Fibroblast of lung (primary cell): Measurements from ENCODE around the gene DNAJC3. TPM values are rescaled to one million over a fixed set of nuclear protein-coding genes. Genes with fewer than 3 reads are reported as not detected.
"Not testable (repeated sequence)": the region's sequence is repeated elsewhere in the genome, so short reads cannot be mapped to it uniquely, and the experiment has no call there.

ENCODE experiments used
- DNase-seq, 2 donors: peaks; one replicate each; pipeline versions ENCODE4 v3.0.0 to v3.0.0-alpha.2; 2010; ENCODE audit warnings: low read depth in 2 of 2
- H2AFZ ChIP-seq: 2 replicates; pipeline ENCODE4 v1.5.1; 2012; ENCODE audit warnings: low read length, control low read depth, inconsistent platforms
- H3K27ac ChIP-seq: 2 replicates; pipeline ENCODE4 v1.5.1; 2011; ENCODE audit warnings: low read length, control low read depth; ENCODE audit not compliant: insufficient read depth
- H3K27me3 ChIP-seq: 2 replicates; pipeline ENCODE4 v1.5.1; 2011; ENCODE audit warnings: mild to moderate bottlenecking, low read length; ENCODE audit not compliant: control insufficient read depth, insufficient read depth
- H3K36me3 ChIP-seq: 2 replicates; pipeline ENCODE4 v1.5.1; 2011; ENCODE audit warnings: low read length; ENCODE audit not compliant: control insufficient read depth, insufficient read depth
- H3K4me1 ChIP-seq: 2 replicates; pipeline ENCODE4 v1.5.1; 2011; ENCODE audit warnings: low read length; ENCODE audit not compliant: control insufficient read depth, insufficient read depth; ENCODE audit errors: extremely low read depth
- H3K4me2 ChIP-seq: 2 replicates; pipeline ENCODE4 v1.5.1; 2011; ENCODE audit warnings: low read length, control low read depth; ENCODE audit not compliant: insufficient read depth; ENCODE audit errors: extremely low read depth
- H3K4me3 ChIP-seq, 4 experiments: fragments of 200-600 bp in 1 of 4; sonication (generic) in 1 of 4; replicated peaks in 1 of 4; 2 replicates each; pipeline ENCODE4 v1.5.1; 2011 to 2016; ENCODE audit warnings: low read length in 4 of 4, low read depth in 3 of 4, mild to moderate bottlenecking in 3 of 4, control low read depth in 2 of 4, inconsistent platforms in 1 of 4, mixed read lengths in 1 of 4; ENCODE audit not compliant: insufficient read depth in 1 of 4; ENCODE audit errors: control extremely low read depth in 1 of 4
- H3K79me2 ChIP-seq: 2 replicates; pipeline ENCODE4 v1.5.1; 2012; ENCODE audit warnings: mild to moderate bottlenecking, low read length, inconsistent platforms; ENCODE audit not compliant: control insufficient read depth, insufficient read depth
- H3K9ac ChIP-seq: 2 replicates; pipeline ENCODE4 v1.5.1; 2011; ENCODE audit warnings: mild to moderate bottlenecking, low read length, control low read depth; ENCODE audit not compliant: insufficient read depth
- H3K9me3 ChIP-seq: 2 replicates; pipeline ENCODE4 v1.5.1; 2012; ENCODE audit warnings: low read depth, low read length; ENCODE audit not compliant: control insufficient read depth, insufficient read depth
- H4K20me1 ChIP-seq: 2 replicates; pipeline ENCODE4 v1.5.1; 2011; ENCODE audit warnings: low read length; ENCODE audit not compliant: control insufficient read depth, insufficient read depth; ENCODE audit errors: extremely low read depth
- EZH2 ChIP-seq: IDR thresholded peaks from 2 replicates; pipeline ENCODE4 v1.5.1; 2012; ENCODE audit warnings: low read length, control low read depth, mild to moderate bottlenecking; ENCODE audit errors: missing control alignments
- polyA plus RNA-seq, 2 donors: library from polyadenylated mRNA; depleted of rRNA in 1 of 2; stranded (reverse) in 1 of 2; unstranded in 1 of 2; fragments of >200 nt; gene quantifications; 2 replicates each; pipeline ENCODE4 v1.2.1, GENCODE V29; 2011 to 2012; ENCODE audit warnings: missing spikeins in 1 of 2
- total RNA-seq: library from RNA; depleted of rRNA; stranded (reverse); fragments of >200 nt; gene quantifications from 2 replicates; pipeline ENCODE4 v1.2.1, GENCODE V29; 2014
- TF ChIP-seq, protein P1 (sequence below), 2 donors: IDR thresholded peaks in 1 of 2; conservative IDR thresholded peaks in 1 of 2; 1 replicate in 1 of 2; 2 replicates in 1 of 2; pipeline ENCODE4 v1.5.1; 2011 to 2012; ENCODE audit warnings: low read length in 2 of 2, control low read depth in 1 of 2, inconsistent platforms in 1 of 2, low read depth in 1 of 2, mild to moderate bottlenecking in 1 of 2

DNAJC3 gene
- total and polyA plus RNA-seq, 2 donors (not counting 1 experiment from before 2014, with no cell fraction given) = 37.6 to 55.5 TPM

- Histone ChIP-seq H3K36me3 (peaks cover 2% of the 10 kb centered on the region), H2AFZ (no peak overlapping the region), H3K27me3 (no peaks in the 10 kb centered on the region), H3K27ac (no peak overlapping the region), H3K4me1 (peaks cover 13% of the 10 kb centered on the region), H3K4me2 (no peak overlapping the region), H4K20me1 (no peaks in the 10 kb centered on the region), H3K4me3 (no peak overlapping the region), H3K9ac (no peak overlapping the region), H3K79me2 (no peaks in the 10 kb centered on the region), H3K9me3 (no peaks in the 10 kb centered on the region)
- DNase-seq = no peak
- TF ChIP-seq, protein P1, sequence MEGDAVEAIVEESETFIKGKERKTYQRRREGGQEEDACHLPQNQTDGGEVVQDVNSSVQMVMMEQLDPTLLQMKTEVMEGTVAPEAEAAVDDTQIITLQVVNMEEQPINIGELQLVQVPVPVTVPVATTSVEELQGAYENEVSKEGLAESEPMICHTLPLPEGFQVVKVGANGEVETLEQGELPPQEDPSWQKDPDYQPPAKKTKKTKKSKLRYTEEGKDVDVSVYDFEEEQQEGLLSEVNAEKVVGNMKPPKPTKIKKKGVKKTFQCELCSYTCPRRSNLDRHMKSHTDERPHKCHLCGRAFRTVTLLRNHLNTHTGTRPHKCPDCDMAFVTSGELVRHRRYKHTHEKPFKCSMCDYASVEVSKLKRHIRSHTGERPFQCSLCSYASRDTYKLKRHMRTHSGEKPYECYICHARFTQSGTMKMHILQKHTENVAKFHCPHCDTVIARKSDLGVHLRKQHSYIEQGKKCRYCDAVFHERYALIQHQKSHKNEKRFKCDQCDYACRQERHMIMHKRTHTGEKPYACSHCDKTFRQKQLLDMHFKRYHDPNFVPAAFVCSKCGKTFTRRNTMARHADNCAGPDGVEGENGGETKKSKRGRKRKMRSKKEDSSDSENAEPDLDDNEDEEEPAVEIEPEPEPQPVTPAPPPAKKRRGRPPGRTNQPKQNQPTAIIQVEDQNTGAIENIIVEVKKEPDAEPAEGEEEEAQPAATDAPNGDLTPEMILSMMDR (conservative IDR thresholded peaks at IDR 0.05 in 1 of 2, IDR thresholded peaks at IDR 0.05 in 1 of 2; ENCODE audit: low read depth in 1 of 2, low read length in 2 of 2) = no peak
- TF ChIP-seq EZH2 = no peak
Observed at GRCh38 chr13:95781016-95781415, 104.1 kb downstream of the DNAJC3 start.

GRCh38 chr13:95781940-95782339, 105.0 kb downstream of the DNAJC3 start:
- H3K9me3 ChIP-seq, H3K27me3 ChIP-seq: not testable (repeated sequence)

GRCh38 chr13:95783747-95784146, 106.8 kb downstream of the DNAJC3 start:
- no peaks in the 10 kb centered on the region for H3K79me2 ChIP-seq
- no peak overlapping the region for H3K4me3 ChIP-seq
- no peaks in the 10 kb centered on the region for H3K9me3 ChIP-seq
- H4K20me1 ChIP-seq = no peaks in the 10 kb centered on the region
- H3K9ac ChIP-seq = no peak overlapping the region
- peak overlapping the region; percentile 63 for H3K4me2 ChIP-seq
- TF ChIP-seq EZH2 = no peak
- TF ChIP-seq, protein P1 (conservative IDR thresholded peaks at IDR 0.05 in 1 of 2, IDR thresholded peaks at IDR 0.05 in 1 of 2; ENCODE audit: low read depth in 1 of 2, low read length in 2 of 2) = no peak
- peak overlapping the region; percentile 64 for H3K27ac ChIP-seq
- peaks cover 13% of the 10 kb centered on the region for H3K4me1 ChIP-seq
- H3K27me3 ChIP-seq = no peaks in the 10 kb centered on the region
- no peak for DNase-seq
- H2AFZ ChIP-seq = no peak overlapping the region
- H3K36me3 ChIP-seq = peaks cover 3% of the 10 kb centered on the region

More at GRCh38 chr13:95781940-95782339, 105.0 kb downstream of the DNAJC3 start:
- not testable (repeated sequence) for H3K79me2 ChIP-seq, H2AFZ ChIP-seq, H3K4me2 ChIP-seq, H3K9ac ChIP-seq, DNase-seq, H3K4me3 ChIP-seq, H4K20me1 ChIP-seq, H3K36me3 ChIP-seq, H3K27ac ChIP-seq
- peaks cover 13% of the 10 kb centered on the region for H3K4me1 ChIP-seq
